Stimulated activated CD4-positive, alpha-beta T cell treated with anti-CD3 and anti-CD28 coated beads, Interleukin-2, amount 100 ng/mL, for 24 hours (primary cell): Measurements from ENCODE around the gene WASF2.
"Not testable (repeated sequence)": the region's sequence is repeated elsewhere in the genome, so short reads cannot be mapped to it uniquely, and the experiment has no call there.

Experiments used
- DNase-seq, 2 donors: peaks; one replicate each; pipeline ENCODE4 v3.0.0-alpha.2; 2020

Gene WASF2

GRCh38 chr1:27393641-27394281 lies 96.2 kb downstream of the WASF2 start:
- DNase-seq, result no peak

- DNase-seq, result no peak
These were observed 97.0 kb downstream of the WASF2 start for GRCh38 chr1:27392778-27393635.

GRCh38 chr1:27392096-27392777 lies 97.7 kb downstream of the WASF2 start, which contains the start of gene GPR3:
Gene GPR3 (plus strand): TSS chr1:27392622. CDS start chr1:27393799, 1,177 bp downstream.
- peak; percentile 93 to 97 for DNase-seq

- DNase-seq, result peak; percentile 31 to 44
These were observed 98.4 kb downstream of the WASF2 start for GRCh38 chr1:27391511-27392095.

- DNase-seq, result peak; percentile 81 to 82
These were observed 101.5 kb downstream of the WASF2 start for GRCh38 chr1:27388337-27389005.

- not testable (repeated sequence) for DNase-seq
These were observed 105.2 kb downstream of the WASF2 start for GRCh38 chr1:27384797-27385196.

- DNase-seq, result no peak
These were observed 106.3 kb downstream of the WASF2 start for GRCh38 chr1:27383661-27384060.

GRCh38 chr1:27383039-27383605 lies 106.8 kb downstream of the WASF2 start, which contains the start of gene CD164L2:
Gene CD164L2 (minus strand): TSS chr1:27383333. CDS start chr1:27383239, 94 bp downstream.
- DNase-seq, result peak; percentile 60 to 61

- no peak for DNase-seq
These were observed 107.8 kb downstream of the WASF2 start for GRCh38 chr1:27381969-27382762.

- no peak for DNase-seq
These were observed 108.9 kb downstream of the WASF2 start for GRCh38 chr1:27380766-27381733.

- no peak for DNase-seq
These were observed 109.7 kb downstream of the WASF2 start for GRCh38 chr1:27380224-27380623.

- no peak for DNase-seq
These were observed 110.3 kb downstream of the WASF2 start for GRCh38 chr1:27379564-27380122.

- no peak for DNase-seq
These were observed 112.0 kb downstream of the WASF2 start for GRCh38 chr1:27377760-27378495.

GRCh38 chr1:27374362-27375086 lies 115.4 kb downstream of the WASF2 start, which contains the start of gene FCN3:
Gene FCN3 (minus strand): TSS chr1:27374824. CDS start chr1:27374818, 6 bp downstream.
- no peak for DNase-seq

GRCh38 chr1:27372808-27373690 lies 116.9 kb downstream of the WASF2 start:
- no peak for DNase-seq

GRCh38 chr1:27372022-27372807 lies 117.8 kb downstream of the WASF2 start:
- no peak for DNase-seq
